Common myeloid progenitor, CD34-positive (primary cell): ENCODE results near the gene SLC25A24. TPM values are rescaled to one million over a fixed set of nuclear protein-coding genes. Genes with fewer than 3 reads are reported as not detected.
"Not testable (repeated sequence)": the region's sequence is repeated elsewhere in the genome, so short reads cannot be mapped to it uniquely, and the experiment has no call there.

Source experiments
- CTCF ChIA-PET: fragments of 350-600 bp; sonication (Branson Sonifier 250); formaldehyde crosslinking; loops from one replicate; lab custom pipeline; 2021; ENCODE audit warnings: antibody characterized with exemption; lab: Charles Lee
- POLR2A ChIA-PET: fragments of 350-600 bp; sonication (Branson Sonifier 250); formaldehyde crosslinking; loops from one replicate; lab custom pipeline; 2021; ENCODE audit warnings: antibody characterized with exemption; lab: Charles Lee
- DNase-seq, 3 donors: peaks; one replicate each; pipeline versions ENCODE4 v3.0.0 to v3.0.0-alpha.2; 2013
- H3K27ac ChIP-seq, 2 experiments: 1 replicate in 1 of 2; 2 replicates in 1 of 2; pipeline ENCODE4 v1.7.0; 2013; ENCODE audit warnings: inconsistent platforms in 2 of 2, low read length in 2 of 2, mild to moderate bottlenecking in 2 of 2, low read depth in 1 of 2, moderate library complexity in 1 of 2; ENCODE audit not compliant: severe bottlenecking in 2 of 2, insufficient read depth in 1 of 2, poor library complexity in 1 of 2
- H3K27me3 ChIP-seq, 5 experiments: replicated peaks in 2 of 5; 1 replicate in 3 of 5; 2 replicates in 2 of 5; pipeline versions ENCODE4 v1.6.1 to v1.7.0; 2013; ENCODE audit warnings: low read length in 4 of 5, mild to moderate bottlenecking in 2 of 5, moderate library complexity in 2 of 5, inconsistent platforms in 1 of 5; ENCODE audit not compliant: insufficient read depth in 5 of 5, control insufficient read depth in 4 of 5
- H3K36me3 ChIP-seq, 4 experiments: 1 replicate in 2 of 4; 2 replicates in 2 of 4; pipeline versions ENCODE4 v1.6.1 to v1.7.0; 2013; ENCODE audit warnings: low read length in 3 of 4, control low read depth in 1 of 4, mild to moderate bottlenecking in 1 of 4; ENCODE audit not compliant: control insufficient read depth in 4 of 4, insufficient read depth in 4 of 4
- H3K4me1 ChIP-seq, 4 experiments: 1 replicate in 3 of 4; 2 replicates in 1 of 4; pipeline versions ENCODE4 v1.6.1 to v1.7.1; 2013; ENCODE audit warnings: low read length in 3 of 4, mild to moderate bottlenecking in 3 of 4, control low read depth in 1 of 4, inconsistent platforms in 1 of 4, moderate library complexity in 1 of 4; ENCODE audit not compliant: control insufficient read depth in 4 of 4, insufficient read depth in 4 of 4; ENCODE audit errors: control extremely low read depth in 1 of 4
- H3K4me3 ChIP-seq, 7 experiments: 1 replicate in 4 of 7; 2 replicates in 3 of 7; pipeline versions ENCODE4 v1.5.1 to v1.7.0; 2013; ENCODE audit warnings: mild to moderate bottlenecking in 7 of 7, low read length in 6 of 7, moderate library complexity in 6 of 7, inconsistent platforms in 2 of 7, low read depth in 2 of 7, control low read depth in 1 of 7; ENCODE audit not compliant: insufficient read depth in 4 of 7, control insufficient read depth in 1 of 7; ENCODE audit errors: extremely low read depth in 1 of 7
- H3K9me3 ChIP-seq, 5 experiments: 1 replicate in 4 of 5; 2 replicates in 1 of 5; pipeline versions ENCODE4 v1.6.1 to v1.7.1; 2013; ENCODE audit warnings: low read length in 4 of 5, mild to moderate bottlenecking in 2 of 5, inconsistent platforms in 1 of 5, low read depth in 1 of 5, moderate library complexity in 1 of 5; ENCODE audit not compliant: control insufficient read depth in 4 of 5, insufficient read depth in 2 of 5; ENCODE audit errors: control extremely low read depth in 1 of 5
- WGBS: methylation state at CpG from one replicate; pipeline ENCODE4 v1.1.5; 2013; ENCODE audit not compliant: insufficient coverage; 5-methylcytosine and 5-hydroxymethylcytosine counted together
- polyA plus RNA-seq: library from polyadenylated mRNA; unstranded; fragments of 120-200 nt; gene quantifications from one replicate; pipeline ENCODE4 v1.2.1, GENCODE V29; 2013

Gene SLC25A24
- 24.2 TPM for polyA plus RNA-seq

DNA sequence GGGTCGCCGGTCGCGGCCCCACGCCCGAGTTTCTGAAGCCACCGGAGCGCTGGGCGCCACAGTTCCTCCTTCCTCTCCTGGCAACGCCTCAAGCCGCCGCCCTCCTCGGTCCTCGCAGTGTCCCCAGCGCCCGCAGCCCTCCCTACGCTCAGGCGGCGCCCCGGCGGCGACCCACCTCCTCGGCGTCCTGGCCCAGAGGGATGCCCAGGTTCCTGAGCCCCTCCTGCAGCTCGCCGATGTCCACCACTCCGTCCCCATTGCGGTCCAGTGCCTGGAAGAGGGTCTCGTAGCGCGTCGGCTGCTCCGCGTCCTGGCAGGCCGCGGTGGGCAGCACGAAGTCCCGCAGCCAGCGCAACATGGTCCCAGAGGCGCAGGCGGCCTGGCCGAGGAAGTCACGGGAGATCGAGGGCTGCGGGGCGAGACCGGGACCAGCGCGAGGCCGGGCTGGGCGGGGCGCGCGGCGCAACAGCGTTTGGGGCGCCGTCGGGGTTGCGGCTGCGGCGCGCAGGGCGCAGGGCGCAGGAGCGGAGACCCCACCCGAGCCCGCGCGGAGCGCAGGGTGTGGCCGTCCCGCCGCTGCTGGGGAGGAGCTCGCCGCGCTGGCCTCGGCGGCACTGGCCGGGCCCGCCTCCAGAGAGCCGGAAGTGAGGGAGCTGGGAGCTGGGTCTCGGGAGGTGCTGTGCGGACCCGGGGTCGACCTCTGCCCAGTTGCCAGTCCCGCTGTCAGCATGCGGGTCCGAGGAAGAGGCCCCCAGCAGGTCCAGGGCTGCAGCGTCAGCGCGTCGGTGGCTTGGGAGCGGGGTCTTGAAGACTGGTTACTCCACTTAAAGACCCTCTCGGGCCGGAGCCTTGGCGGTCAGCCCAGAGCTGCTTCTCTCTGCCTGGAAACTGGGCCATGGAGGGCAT lies at the start of gene SLC25A24:
SLC25A24 (minus strand) TSS at position 563 of the 906 bp plus-strand sequence; CDS start at position 358, 205 bp downstream.
- no peaks in the 10 kb centered on the region for H3K27me3 ChIP-seq
- peaks cover 0 to 14% (median 2%) of the 10 kb centered on the region in 5 experiments for H3K9me3 ChIP-seq
- peak; percentile 69 to 85 (median 81) for DNase-seq
- peaks cover 6 to 24% (median 11%) of the 10 kb centered on the region in 4 experiments for H3K36me3 ChIP-seq
- POLR2A ChIA-PET, result interaction anchor here (1.1 kb wide), 1 partner anchor 437 kb away, joined by 3 read pairs; no protein-coding TSS in a partner anchor
- CTCF ChIA-PET, result interaction anchor here (0.6 to 2.1 kb wide), 6 partner anchors 9 to 497 kb away, joined by 3 to 5 read pairs (median 3); partner anchors contain the start of genes EEIG2 and PRPF38B
- under 1% methylated on average over 75 of the region's 97 CpGs for WGBS
- peak within 1 kb of the TSS in 1 of 2 experiments; percentile 76 for H3K27ac ChIP-seq
- H3K4me3 ChIP-seq, result peak within 1 kb of the TSS; percentile 69 to 98 (median 93)
- H3K4me1 ChIP-seq, result peaks cover 9 to 30% (median 18%) of the 10 kb centered on the region in 4 experiments

DNA sequence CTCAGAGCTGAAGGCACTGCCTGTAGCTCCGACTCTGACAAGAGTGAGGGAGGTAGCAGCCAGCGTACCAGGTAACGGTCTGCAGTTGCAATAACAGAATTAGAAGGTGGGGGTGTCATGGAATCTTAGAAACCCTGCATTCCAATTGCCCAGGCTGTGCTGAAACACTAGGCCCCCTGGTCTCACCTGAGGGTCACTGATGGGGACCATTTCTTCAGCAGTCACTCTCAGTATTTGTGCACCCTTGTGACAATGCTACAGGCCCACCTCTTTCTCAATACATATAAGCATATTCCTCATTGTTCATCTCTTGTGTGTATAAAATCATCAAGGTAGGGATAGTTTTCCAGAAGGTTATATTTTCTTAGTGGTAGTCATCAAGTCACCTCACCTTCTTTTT lies 43.8 kb upstream of the SLC25A24 start, which contains the start of gene NBPF4:
NBPF4 (minus strand) TSS at position 101 of the 400 bp plus-strand sequence. CDS start 315 bp downstream, outside the sequence.
- DNase-seq, H3K27ac ChIP-seq, CTCF ChIA-PET, H3K27me3 ChIP-seq, H3K9me3 ChIP-seq, H3K4me1 ChIP-seq, H3K4me3 ChIP-seq, H3K36me3 ChIP-seq, POLR2A ChIA-PET: not testable (repeated sequence)
- no CpG with 5 or more reads among the region's 3 CpGs for WGBS

DNA sequence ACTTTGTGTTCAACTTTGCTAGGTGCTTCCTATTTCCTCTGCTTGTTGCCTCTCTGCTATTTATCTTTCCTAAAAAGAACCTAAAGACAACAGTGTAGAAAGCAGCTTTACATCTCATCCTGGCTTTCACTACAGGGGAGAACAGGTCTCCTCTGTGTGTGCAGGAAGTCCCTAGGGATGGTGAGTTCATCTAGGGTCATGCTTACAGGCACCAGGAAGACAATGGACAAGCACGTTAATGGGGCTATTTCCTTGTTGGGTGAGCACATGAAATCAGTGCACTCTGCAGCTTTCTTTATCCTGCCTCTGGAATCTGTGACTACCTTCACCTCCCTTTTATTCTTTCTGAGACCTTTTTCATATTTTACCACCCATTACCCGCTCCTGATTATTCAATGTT lies 39.3 kb upstream of the SLC25A24 start:
- no CpG with 5 or more reads among the region's 2 CpGs for WGBS
- H3K9me3 ChIP-seq, H3K36me3 ChIP-seq, POLR2A ChIA-PET, H3K27ac ChIP-seq, DNase-seq, H3K27me3 ChIP-seq, CTCF ChIA-PET, H3K4me3 ChIP-seq, H3K4me1 ChIP-seq: not testable (repeated sequence)

DNA sequence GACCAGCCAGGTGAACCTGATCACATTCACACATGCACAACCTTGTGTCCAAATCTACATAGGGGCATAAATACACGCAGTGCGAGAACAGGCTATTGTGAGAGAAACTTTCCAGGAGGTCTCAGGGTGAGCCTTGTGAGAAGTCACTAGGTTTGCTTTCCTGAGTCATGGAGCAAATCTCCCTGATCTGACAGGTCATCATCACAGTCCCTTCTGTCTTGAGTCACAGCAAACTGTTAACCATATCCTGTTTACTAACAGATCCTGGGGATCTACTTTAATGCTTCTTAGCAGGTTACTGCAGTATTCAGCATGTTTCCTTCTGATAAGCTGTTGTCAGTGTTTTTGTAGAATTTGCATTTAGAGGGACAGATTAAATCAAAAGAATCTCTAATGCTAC lies 35.2 kb upstream of the SLC25A24 start:
- H3K27ac ChIP-seq, CTCF ChIA-PET: not testable (repeated sequence)

DNA sequence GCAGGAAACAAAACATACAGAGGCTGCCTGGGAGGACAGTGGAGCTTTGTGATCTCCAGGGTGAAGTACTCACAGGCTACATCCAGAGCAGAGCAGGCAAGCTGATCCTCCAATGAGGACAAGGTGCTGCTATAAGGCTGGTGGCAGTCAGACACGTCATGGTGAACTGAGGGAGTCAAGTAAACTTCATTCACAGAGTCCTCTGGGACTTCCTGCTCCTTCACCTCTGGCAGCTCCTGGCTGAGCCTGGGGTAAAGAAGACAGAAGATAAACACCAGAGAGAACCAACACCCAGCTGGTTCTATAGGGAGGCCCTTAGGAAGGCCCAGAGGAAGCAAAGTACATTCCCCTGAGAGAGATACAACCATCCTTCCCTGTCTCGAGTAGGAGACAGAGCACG lies 32.0 kb upstream of the SLC25A24 start:
- H3K4me3 ChIP-seq, POLR2A ChIA-PET, H3K9me3 ChIP-seq, H3K27me3 ChIP-seq, DNase-seq, CTCF ChIA-PET, H3K36me3 ChIP-seq, H3K27ac ChIP-seq, H3K4me1 ChIP-seq: not testable (repeated sequence)
- no CpG with 5 or more reads among the region's 3 CpGs for WGBS

More for the DNA sequence above, 35.2 kb upstream of the SLC25A24 start:
- no CpG with 5 or more reads among the region's 2 CpGs for WGBS
- H3K4me1 ChIP-seq, POLR2A ChIA-PET, H3K36me3 ChIP-seq, H3K27me3 ChIP-seq, H3K4me3 ChIP-seq, H3K9me3 ChIP-seq, DNase-seq: not testable (repeated sequence)

DNA sequence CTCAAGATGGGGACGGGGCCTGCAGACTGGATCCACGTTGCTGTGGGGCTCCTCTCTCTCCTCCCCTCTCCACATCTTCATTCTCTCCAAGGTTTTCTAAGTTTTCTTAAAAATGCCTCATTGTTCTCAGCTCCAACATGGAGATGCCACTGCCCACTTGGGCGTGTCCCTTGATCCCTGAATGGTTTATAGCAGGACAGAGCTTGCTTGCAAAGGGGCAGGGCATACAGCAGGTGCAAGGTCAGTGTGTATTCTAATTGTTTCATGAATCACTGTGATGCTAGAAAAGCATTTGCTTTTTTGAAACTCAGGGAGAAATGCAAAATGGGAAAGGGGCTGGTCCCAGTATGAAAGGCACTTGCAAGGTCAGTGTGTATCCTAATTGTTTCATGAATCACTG lies 29.8 kb upstream of the SLC25A24 start:
- WGBS, result no CpG with 5 or more reads among the region's 3 CpGs
- H3K27ac ChIP-seq, CTCF ChIA-PET, H3K9me3 ChIP-seq, H3K27me3 ChIP-seq, H3K4me3 ChIP-seq, POLR2A ChIA-PET, DNase-seq, H3K4me1 ChIP-seq, H3K36me3 ChIP-seq: not testable (repeated sequence)

DNA sequence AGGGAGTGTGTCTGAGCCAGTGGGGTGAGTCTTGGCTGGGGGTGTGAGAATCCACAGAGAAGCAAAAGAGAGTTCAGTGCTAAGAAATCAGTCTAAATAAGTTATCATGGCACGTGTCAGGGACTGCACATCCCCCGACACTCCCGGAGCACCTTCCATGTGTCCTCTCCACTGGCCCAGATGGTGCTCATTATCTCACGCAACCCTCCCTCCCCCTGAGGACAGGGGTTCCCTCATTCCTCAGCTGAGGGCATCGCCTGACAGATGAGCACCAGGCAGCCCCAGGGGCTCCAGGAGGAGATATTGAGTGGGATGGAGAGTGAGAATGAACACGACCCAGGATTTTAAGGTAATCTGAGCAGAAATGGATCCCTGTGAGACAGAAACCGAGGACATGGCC lies 27.6 kb upstream of the SLC25A24 start:
- H3K4me3 ChIP-seq, H3K36me3 ChIP-seq, DNase-seq, H3K27ac ChIP-seq, POLR2A ChIA-PET, CTCF ChIA-PET, H3K27me3 ChIP-seq, H3K9me3 ChIP-seq, H3K4me1 ChIP-seq: not testable (repeated sequence)
- no CpG with 5 or more reads among the region's 7 CpGs for WGBS
